GM23338 (cell line): ENCODE data around the gene ICOS. TPM values are rescaled to one million over a fixed set of nuclear protein-coding genes. Genes with fewer than 3 reads are reported as not detected.

Experiments
- ATAC-seq: fragments of 200-7000 bp; cut with Tn5 transposase; 3 replicates; pipeline ENCODE4 v1.9.1; 2020
- DNase-seq: peaks from one replicate; pipeline ENCODE4 v3.0.0-alpha.2; 2015; ENCODE audit warnings: low spot score
- H2AFZ ChIP-seq: fragments of 200-600 bp; sonication (generic); 2 replicates; pipeline ENCODE4 v1.8.0; 2016; ENCODE audit warnings: antibody characterized with exemption, mild to moderate bottlenecking, moderate library complexity
- H3F3A ChIP-seq: fragments of 200-600 bp; sonication (generic); replicated peaks from 2 replicates; pipeline ENCODE4 v1.8.0; 2017; ENCODE audit warnings: antibody characterized with exemption, mixed run types, low read depth
- H3K27ac ChIP-seq: fragments of 200-600 bp; sonication (generic); 2 replicates; pipeline ENCODE4 v1.6.1; 2016; ENCODE audit warnings: low read depth
- H3K27me3 ChIP-seq: fragments of 200-600 bp; sonication (generic); 2 replicates; pipeline ENCODE4 v1.8.0; 2016; ENCODE audit warnings: mild to moderate bottlenecking, mixed run types, moderate library complexity; ENCODE audit not compliant: insufficient read depth
- H3K36me3 ChIP-seq: fragments of 200-600 bp; sonication (generic); 2 replicates; pipeline ENCODE4 v1.8.0; 2016; ENCODE audit warnings: mild to moderate bottlenecking; ENCODE audit not compliant: insufficient read depth
- H3K4me1 ChIP-seq: fragments of 200-600 bp; sonication (generic); 2 replicates; pipeline ENCODE4 v1.8.0; 2016; ENCODE audit warnings: mild to moderate bottlenecking, moderate library complexity; ENCODE audit not compliant: insufficient read depth
- H3K4me2 ChIP-seq: fragments of 200-600 bp; sonication (generic); 2 replicates; pipeline ENCODE4 v1.7.1; 2017; ENCODE audit warnings: mixed run types
- H3K4me3 ChIP-seq: fragments of 200-600 bp; sonication (generic); 2 replicates; pipeline ENCODE4 v1.6.1; 2016; ENCODE audit warnings: mixed run types
- H3K79me2 ChIP-seq: fragments of 200-600 bp; sonication (generic); replicated peaks from 2 replicates; pipeline ENCODE4 v1.8.0; 2017; ENCODE audit warnings: mild to moderate bottlenecking; ENCODE audit not compliant: insufficient read depth
- H3K9me2 ChIP-seq: fragments of 200-600 bp; sonication (generic); 2 replicates; pipeline ENCODE4 v1.8.0; 2017; ENCODE audit not compliant: insufficient read depth
- H4K20me1 ChIP-seq: fragments of 200-600 bp; sonication (generic); replicated peaks from 2 replicates; pipeline ENCODE4 v1.8.0; 2017; ENCODE audit warnings: mild to moderate bottlenecking; ENCODE audit not compliant: insufficient read depth
- H3K27ac Mint-ChIP-seq: 2 replicates; pipeline ENCODE4 v1.8.0; 2020; ENCODE audit warnings: inconsistent platforms, mild to moderate bottlenecking, moderate library complexity, mixed read lengths
- H3K27me3 Mint-ChIP-seq: 3 replicates; pipeline ENCODE4 v1.8.0; 2022; ENCODE audit warnings: low read depth, mild to moderate bottlenecking, moderate library complexity, mixed read lengths, inconsistent platforms; ENCODE audit not compliant: insufficient read depth, poor library complexity
- H3K36me3 Mint-ChIP-seq: 3 replicates; pipeline ENCODE4 v1.8.0; 2021; ENCODE audit warnings: low read depth, mild to moderate bottlenecking, inconsistent platforms, moderate library complexity, mixed read lengths
- H3K4me1 Mint-ChIP-seq: 3 replicates; pipeline ENCODE4 v1.8.0; 2020; ENCODE audit warnings: mild to moderate bottlenecking, inconsistent platforms, mixed read lengths
- H3K4me3 Mint-ChIP-seq: 3 replicates; pipeline ENCODE4 v1.8.0; 2021; ENCODE audit warnings: moderate library complexity, mild to moderate bottlenecking, inconsistent platforms, mixed read lengths
- H3K9me3 Mint-ChIP-seq: 3 replicates; pipeline ENCODE4 v1.8.0; 2020; ENCODE audit warnings: moderate library complexity, mild to moderate bottlenecking, inconsistent platforms, mixed read lengths
- CREB1 ChIP-seq: fragments of 250-450 bp; sonication (Bioruptor Pico); IDR thresholded peaks from 2 replicates; pipeline ENCODE4 v1.5.0; 2020; ENCODE audit warnings: low read depth, mild to moderate bottlenecking, moderate library complexity
- CTCF ChIP-seq, 2 experiments: fragments of 200-600 bp in 1 of 2; sonication (generic) in 1 of 2; conservative IDR thresholded peaks; 2 replicates each; pipeline versions ENCODE4 v1.5.1 to v1.6.1; 2016 to 2017; ENCODE audit warnings: antibody characterized with exemption in 2 of 2, low read depth in 2 of 2, mild to moderate bottlenecking in 2 of 2, moderate library complexity in 1 of 2
- ETS1 ChIP-seq: IDR thresholded peaks from 2 replicates; pipeline ENCODE4 v1.6.1; 2016; ENCODE audit warnings: antibody characterized with exemption
- EZH2 ChIP-seq: fragments of 200-600 bp; sonication (generic); IDR thresholded peaks from one replicate; pipeline ENCODE4 v1.8.0; 2017; ENCODE audit warnings: antibody characterized with exemption, mild to moderate bottlenecking, low read depth; ENCODE audit not compliant: unreplicated experiment
- EZH2phosphoT487 ChIP-seq: fragments of 200-600 bp; sonication (generic); IDR thresholded peaks from one replicate; pipeline ENCODE4 v1.8.1; 2018; ENCODE audit warnings: antibody characterized with exemption; ENCODE audit not compliant: unreplicated experiment
- JUNB ChIP-seq: IDR thresholded peaks from one replicate; pipeline ENCODE4 v1.6.1; 2016; ENCODE audit warnings: antibody characterized with exemption; ENCODE audit not compliant: unreplicated experiment
- NANOG ChIP-seq: IDR thresholded peaks from 2 replicates; pipeline ENCODE4 v1.6.1; 2016; ENCODE audit warnings: antibody characterized with exemption, borderline replicate concordance
- POLR2AphosphoS5 ChIP-seq: IDR thresholded peaks from 2 replicates; pipeline ENCODE4 v1.6.1; 2016; ENCODE audit warnings: antibody characterized with exemption, low read depth
- REST ChIP-seq: IDR thresholded peaks from one replicate; pipeline ENCODE4 v1.6.1; 2018; ENCODE audit warnings: antibody characterized with exemption; ENCODE audit not compliant: unreplicated experiment
- STAT1 ChIP-seq: IDR thresholded peaks from one replicate; pipeline ENCODE4 v1.6.1; 2016; ENCODE audit warnings: antibody characterized with exemption; ENCODE audit not compliant: unreplicated experiment
- ZNF114 ChIP-seq: fragments of 250-450 bp; sonication (Bioruptor Pico); IDR thresholded peaks from 2 replicates; pipeline ENCODE4 v1.5.0; 2020; ENCODE audit warnings: mild to moderate bottlenecking, moderate library complexity
- ZNF331 ChIP-seq: fragments of 250-450 bp; sonication (Bioruptor Pico); IDR thresholded peaks from 2 replicates; pipeline ENCODE4 v1.5.0; 2020; ENCODE audit warnings: low read depth, mild to moderate bottlenecking, moderate library complexity
- ZNF462 ChIP-seq: fragments of 250-450 bp; sonication (Bioruptor Pico); IDR thresholded peaks from 2 replicates; pipeline ENCODE4 v1.5.0; 2020; ENCODE audit warnings: mild to moderate bottlenecking, moderate library complexity
- polyA plus RNA-seq: library from polyadenylated mRNA; unstranded; fragments of >200 nt; fragmentation: Nextera tagmentation; extraction: Ambion mirVana; gene quantifications from 2 replicates; pipeline ENCODE4 v1.2.1, GENCODE V29; 2016
- total RNA-seq: library from RNA; depleted of rRNA; stranded (reverse); fragments of >200 nt; shearing (Covaris generic); gene quantifications from 2 replicates; pipeline ENCODE4 v1.2.3, GENCODE V29; 2014

ICOS gene
- total and polyA plus RNA-seq, 2 experiments from 2014 or later = not detected

- Histone ChIP-seq H3F3A (no peaks in the 10 kb centered on the region), H3K4me1 (no peaks in the 10 kb centered on the region), H3K27me3 (no peaks in the 10 kb centered on the region), H4K20me1 (no peaks in the 10 kb centered on the region), H3K79me2 (no peaks in the 10 kb centered on the region), H3K4me2 (no peak overlapping the region), H3K36me3 (no peaks in the 10 kb centered on the region), H3K4me3 (no peak overlapping the region), H2AFZ (peak overlapping the region; percentile 14; the same call in 1 of the 2 replicates), H3K9me2 (peaks cover 18% of the 10 kb centered on the region), H3K27ac (no peak overlapping the region)
- Mint-ChIP-seq H3K36me3 (no peaks in the 10 kb centered on the region), H3K27ac (no peak overlapping the region), H3K4me3 (no peak overlapping the region), H3K4me1 (peaks cover 5% of the 10 kb centered on the region; the same call in 2 of the 3 replicates), H3K9me3 (no peaks in the 10 kb centered on the region), H3K27me3 (peaks cover 2% of the 10 kb centered on the region)
- no peak for ATAC-seq
- no peak for DNase-seq
- TF ChIP-seq ZNF462 (CRISPR knock-in tag) = no peak
- no peak for TF ChIP-seq EZH2
- TF ChIP-seq CREB1 = no peak
- no peak for TF ChIP-seq JUNB
- TF ChIP-seq POLR2AphosphoS5 = no peak
- TF ChIP-seq EZH2phosphoT487 = no peak
- TF ChIP-seq ZNF114 (CRISPR knock-in tag) = no peak
- TF ChIP-seq STAT1 = no peak
- no peak for TF ChIP-seq NANOG
- no peak for TF ChIP-seq CTCF (conservative IDR thresholded peaks at IDR 0.05; ENCODE audit: low read depth in 2 of 2)
- TF ChIP-seq ZNF331 = no peak
- TF ChIP-seq ETS1 = no peak
- TF ChIP-seq REST = no peak
These were observed 42.7 kb upstream of the ICOS start for GRCh38 chr2:203893840-203894239.
